H1 (cell line): Measurements from ENCODE around the gene GID4. TPM values are rescaled to one million over a fixed set of nuclear protein-coding genes. Genes with fewer than 3 reads are reported as not detected.

ENCODE experiments used
- CTCF ChIA-PET: fragments of 300-600 bp; sonication (Branson Sonifier 250); formaldehyde crosslinking; loops from one replicate; lab custom pipeline; 2021; ENCODE audit not compliant: partially characterized antibody; lab: Charles Lee
- POLR2A ChIA-PET: fragments of 300-600 bp; sonication (Branson Sonifier 250); formaldehyde crosslinking; loops from one replicate; lab custom pipeline; 2021; ENCODE audit warnings: inconsistent platforms; ENCODE audit not compliant: partially characterized antibody; lab: Charles Lee
- DNase-seq, 2 experiments: peaks; one replicate each; pipeline versions ENCODE4 v3.0.0 to v3.0.0-alpha.2; 2010 to 2022; ENCODE audit warnings: low spot score in 2 of 2, low read depth in 1 of 2, mixed read lengths in 1 of 2
- FAIRE-seq: peaks from 2 replicates; lab custom pipeline; 2011; peaks lifted over from hg19 to GRCh38; lab: Jason Lieb, UNC
- H2AFZ ChIP-seq: 2 replicates; pipeline ENCODE4 v1.8.1; 2012; ENCODE audit warnings: low read length, inconsistent platforms
- H2AK5ac ChIP-seq: 2 replicates; pipeline ENCODE4 v1.6.1; 2013; ENCODE audit warnings: low read depth, low read length
- H2BK120ac ChIP-seq: replicated peaks from 2 replicates; pipeline ENCODE3; 2013; ENCODE audit warnings: low read depth, low read length, inconsistent platforms
- H2BK12ac ChIP-seq: 2 replicates; pipeline ENCODE4 v1.6.1; 2013; ENCODE audit warnings: low read depth, low read length
- H2BK15ac ChIP-seq: 2 replicates; pipeline ENCODE4 v1.6.1; 2013; ENCODE audit warnings: low read length
- H2BK20ac ChIP-seq: 2 replicates; pipeline ENCODE4 v1.6.1; 2013; ENCODE audit warnings: low read length
- H2BK5ac ChIP-seq: 2 replicates; pipeline ENCODE4 v1.6.1; 2013; ENCODE audit warnings: low read depth, low read length
- H3K14ac ChIP-seq: 2 replicates; pipeline ENCODE4 v1.6.1; 2013; ENCODE audit warnings: inconsistent platforms; ENCODE audit not compliant: insufficient read length
- H3K18ac ChIP-seq: 2 replicates; pipeline ENCODE4 v1.6.1; 2013; ENCODE audit warnings: low read length; ENCODE audit errors: extremely low read depth
- H3K23ac ChIP-seq: 2 replicates; pipeline ENCODE4 v1.6.1; 2013; ENCODE audit warnings: inconsistent platforms; ENCODE audit not compliant: insufficient read length
- H3K23me2 ChIP-seq: 2 replicates; pipeline ENCODE4 v1.6.1; 2013; ENCODE audit warnings: low read depth, low read length
- H3K27ac ChIP-seq: 2 replicates; pipeline ENCODE4 v1.6.1; 2011; ENCODE audit warnings: low read depth, low read length, inconsistent platforms
- H3K27me3 ChIP-seq, 4 experiments: replicated peaks in 1 of 4; 1 replicate in 1 of 4; 2 replicates in 3 of 4; pipeline versions ENCODE4 v1.6.1 to v1.8.1; 2011 to 2013; ENCODE audit warnings: low read length in 3 of 4, mild to moderate bottlenecking in 3 of 4, inconsistent platforms in 2 of 4, mixed read lengths in 2 of 4, moderate library complexity in 1 of 4; ENCODE audit not compliant: control insufficient read depth in 3 of 4, insufficient read depth in 3 of 4; ENCODE audit errors: extremely low read depth in 1 of 4
- H3K36me3 ChIP-seq, 4 experiments: 2 replicates each; pipeline versions ENCODE4 v1.6.1 to v1.8.1; 2011 to 2013; ENCODE audit warnings: mild to moderate bottlenecking in 4 of 4, low read length in 3 of 4, moderate library complexity in 2 of 4, control low read depth in 1 of 4, inconsistent platforms in 1 of 4; ENCODE audit not compliant: insufficient read depth in 4 of 4, control insufficient read depth in 2 of 4
- H3K4ac ChIP-seq: replicated peaks from 2 replicates; pipeline ENCODE3; 2013; ENCODE audit warnings: low read length, low read depth, mixed read lengths, inconsistent platforms; ENCODE audit not compliant: insufficient read length
- H3K4me1 ChIP-seq, 4 experiments: replicated peaks in 1 of 4; 1 replicate in 1 of 4; 2 replicates in 3 of 4; pipeline versions ENCODE4 v1.6.1 to v1.8.1; 2011 to 2013; ENCODE audit warnings: low read length in 3 of 4, inconsistent platforms in 2 of 4, mixed read lengths in 1 of 4; ENCODE audit not compliant: insufficient read depth in 4 of 4, control insufficient read depth in 3 of 4
- H3K4me2 ChIP-seq, 2 experiments: 2 replicates each; pipeline versions ENCODE4 v1.6.1 to v1.8.1; 2011 to 2013; ENCODE audit warnings: low read depth in 2 of 2, low read length in 2 of 2, control low read depth in 1 of 2, inconsistent platforms in 1 of 2, mild to moderate bottlenecking in 1 of 2; ENCODE audit not compliant: insufficient read depth in 1 of 2
- H3K4me3 ChIP-seq, 4 experiments: fragments of 200-600, 300-600 bp in 1 of 4; sonication (generic), shearing (Covaris generic), sonication (Bioruptor Twin) in 1 of 4; 2 replicates each; pipeline versions ENCODE4 v1.5.1 to v1.8.1; 2011 to 2016; ENCODE audit warnings: low read length in 4 of 4, low read depth in 3 of 4, control low read depth in 2 of 4, inconsistent platforms in 2 of 4, mild to moderate bottlenecking in 2 of 4, mixed read lengths in 1 of 4, moderate library complexity in 1 of 4; ENCODE audit not compliant: insufficient read depth in 2 of 4; ENCODE audit errors: extremely low read depth in 1 of 4
- H3K56ac ChIP-seq: replicated peaks from 2 replicates; pipeline ENCODE3; 2013; ENCODE audit warnings: low read depth, mild to moderate bottlenecking, mixed read lengths, low read length, inconsistent platforms; ENCODE audit not compliant: insufficient read length
- H3K79me1 ChIP-seq: 2 replicates; pipeline ENCODE4 v1.6.1; 2013; ENCODE audit warnings: low read depth, low read length, control low read depth
- H3K79me2 ChIP-seq, 2 experiments: 2 replicates each; pipeline versions ENCODE4 v1.6.1 to v1.8.1; 2012 to 2013; ENCODE audit warnings: low read length in 2 of 2, mild to moderate bottlenecking in 2 of 2, inconsistent platforms in 1 of 2; ENCODE audit not compliant: insufficient read depth in 2 of 2, control insufficient read depth in 1 of 2
- H3K9ac ChIP-seq, 4 experiments: replicated peaks in 1 of 4; 1 replicate in 1 of 4; 2 replicates in 3 of 4; pipeline versions ENCODE4 v1.6.1 to v1.8.1; 2011 to 2013; ENCODE audit warnings: low read depth in 3 of 4, low read length in 3 of 4, control low read depth in 2 of 4, mild to moderate bottlenecking in 2 of 4, moderate library complexity in 2 of 4, inconsistent platforms in 1 of 4; ENCODE audit errors: extremely low read depth in 1 of 4
- H3K9me3 ChIP-seq, 2 experiments: 2 replicates each; pipeline versions ENCODE4 v1.6.1 to v1.8.1; 2012 to 2013; ENCODE audit warnings: mild to moderate bottlenecking in 2 of 2, moderate library complexity in 2 of 2, control low read depth in 1 of 2, inconsistent platforms in 1 of 2, low read depth in 1 of 2, low read length in 1 of 2, mixed read lengths in 1 of 2; ENCODE audit not compliant: insufficient read depth in 2 of 2
- H4K20me1 ChIP-seq, 2 experiments: replicated peaks in 1 of 2; 2 replicates each; pipeline versions ENCODE3 to v1.8.1; 2011 to 2013; ENCODE audit warnings: inconsistent platforms in 2 of 2, low read length in 2 of 2, mild to moderate bottlenecking in 1 of 2; ENCODE audit not compliant: insufficient read depth in 2 of 2, control insufficient read depth in 1 of 2
- H4K5ac ChIP-seq: 2 replicates; pipeline ENCODE4 v1.6.1; 2013; ENCODE audit warnings: low read length, low read depth, mixed read lengths, inconsistent platforms; ENCODE audit not compliant: insufficient read length
- H4K8ac ChIP-seq: 2 replicates; pipeline ENCODE4 v1.8.0; 2013; ENCODE audit warnings: mild to moderate bottlenecking, moderate library complexity, low read length, inconsistent platforms; ENCODE audit not compliant: insufficient read depth; ENCODE audit errors: extremely low read depth
- H4K91ac ChIP-seq: replicated peaks from 2 replicates; pipeline ENCODE3; 2013; ENCODE audit warnings: low read length, mixed read lengths, inconsistent platforms; ENCODE audit not compliant: insufficient read length
- CBX8 ChIP-seq: fragments of 300-800, 300-1000 bp; sonication (generic); IDR thresholded peaks from 2 replicates; pipeline ENCODE4 v1.7.1; 2016; ENCODE audit warnings: low read depth, low read length, borderline replicate concordance
- CREB1 ChIP-seq: IDR thresholded peaks from 2 replicates; pipeline ENCODE4 v1.6.1; 2012; ENCODE audit warnings: inconsistent platforms
- CTBP2 ChIP-seq: IDR thresholded peaks from 2 replicates; pipeline ENCODE4 v1.7.0; 2011; ENCODE audit warnings: borderline replicate concordance, mild to moderate bottlenecking, moderate library complexity, mixed read lengths, low read length; ENCODE audit not compliant: insufficient read depth, insufficient read length
- E2F6 ChIP-seq: IDR thresholded peaks from 2 replicates; pipeline ENCODE4 v1.6.1; 2012; ENCODE audit warnings: inconsistent platforms
- EZH2 ChIP-seq: fragments of 200-600 bp; sonication (generic); IDR thresholded peaks from 2 replicates; pipeline ENCODE4 v1.7.1; 2012; ENCODE audit warnings: low read depth, mild to moderate bottlenecking, moderate library complexity, low read length, inconsistent platforms; ENCODE audit not compliant: severe bottlenecking
- MAFK ChIP-seq: IDR thresholded peaks from 2 replicates; pipeline ENCODE4 v1.6.1; 2012; ENCODE audit warnings: low read depth, mild to moderate bottlenecking, improper control_type of control experiment, low read length
- RNF2 ChIP-seq: fragments of 200-900, 300-1000 bp; sonication (generic); IDR thresholded peaks from 2 replicates; pipeline ENCODE4 v1.7.1; 2016; ENCODE audit warnings: borderline replicate concordance, low read depth, mild to moderate bottlenecking, antibody characterized with exemption, low read length; ENCODE audit not compliant: poor library complexity, severe bottlenecking; ENCODE audit errors: missing control alignments
- RXRA ChIP-seq: IDR thresholded peaks from 2 replicates; pipeline ENCODE4 v1.6.1; 2011; ENCODE audit warnings: low read depth, mild to moderate bottlenecking, low read length, moderate library complexity; ENCODE audit not compliant: insufficient read depth
- TBP ChIP-seq: IDR thresholded peaks from 2 replicates; pipeline ENCODE4 v1.6.1; 2011; ENCODE audit warnings: low read depth, low read length, improper control_type of control experiment
- TCF12 ChIP-seq: IDR thresholded peaks from 2 replicates; pipeline ENCODE4 v1.6.1; 2011; ENCODE audit warnings: low read depth, mild to moderate bottlenecking, low read length
- USF2 ChIP-seq: IDR thresholded peaks from 2 replicates; pipeline ENCODE4 v1.6.1; 2011; ENCODE audit warnings: low read length, improper control_type of control experiment
- YY1 ChIP-seq: IDR thresholded peaks from 2 replicates; pipeline ENCODE4 v1.6.1; 2011; ENCODE audit warnings: low read depth, mild to moderate bottlenecking, low read length
- WGBS, 2 experiments: shearing (Covaris generic) in 1 of 2; methylation state at CpG; one replicate each; pipeline versions ENCODE4 v1.1.6 to v1.1.7; 2013 to 2015; ENCODE audit warnings: low lambda C conversion rate in 2 of 2, mixed read lengths in 2 of 2, inconsistent platforms in 1 of 2, low coverage in 1 of 2, missing lambda C conversion rate in 1 of 2; ENCODE audit not compliant: insufficient replicate concordance in 2 of 2, insufficient coverage in 1 of 2, insufficient read length in 1 of 2; ENCODE audit errors: extremely low coverage in 1 of 2, missing lambda C conversion rate in 1 of 2; 5-methylcytosine and 5-hydroxymethylcytosine counted together
- polyA plus RNA-seq, 7 experiments: library from polyadenylated mRNA; depleted of rRNA in 3 of 7; stranded (reverse) in 5 of 7; unstranded in 2 of 7; fragments of >200 nt in 5 of 7; fragments of 200-250 nt in 2 of 7; gene quantifications; 1 replicate in 5 of 7; 2 replicates in 1 of 7; 4 replicates in 1 of 7; pipeline versions ENCODE4 v1.2.1 to v1.2.3, GENCODE V29; 2011 to 2013; ENCODE audit warnings: missing spikeins in 2 of 7, mixed read lengths in 2 of 7
- total RNA-seq: library from RNA; stranded (reverse); fragmentation: NEBNext Ultra II Directional; extraction: Animal tissue kit (Norgen Biotek cat#: 25700); gene quantifications from 2 replicates; pipeline ENCODE4 v1.2.1, GENCODE V29; 2021

The GID4 gene
- total and polyA plus RNA-seq, 2 of the 8 experiments (the other 6 are each of a cell fraction or from before 2014, with no cell fraction given): 5.6 to 15.0 TPM

- no peak overlapping the region for H3K4me2 ChIP-seq
- POLR2A ChIA-PET: interaction anchor here (3.6 kb wide), 1 partner anchor 10 kb away, joined by 16 read pairs; no protein-coding TSS in a partner anchor
- no peak for TF ChIP-seq CBX8
- no peak for TF ChIP-seq TCF12
- TF ChIP-seq E2F6: no peak
- no peak for TF ChIP-seq CREB1
- no peak for TF ChIP-seq CTBP2
- no peak for TF ChIP-seq YY1
- no peak for TF ChIP-seq RXRA
- TF ChIP-seq USF2: no peak
- TF ChIP-seq RNF2: no peak
- TF ChIP-seq EZH2: no peak
- TF ChIP-seq MAFK: no peak
- no peak for TF ChIP-seq TBP
Measured at GRCh38 chr17:18017958-18018357, 21.2 kb upstream of the GID4 start.

More at GRCh38 chr17:18017958-18018357, 21.2 kb upstream of the GID4 start:
- no peaks in the 10 kb centered on the region for H3K27me3 ChIP-seq
- H3K4me1 ChIP-seq: no peaks in the 10 kb centered on the region
- CTCF ChIA-PET: interaction anchor here (0.6 to 3.9 kb wide), 5 partner anchors 10 to 270 kb away, joined by 3 to 13 read pairs (median 4); no protein-coding TSS in a partner anchor
- H2AFZ ChIP-seq: no peak overlapping the region
- FAIRE-seq: no peak
- no peak overlapping the region for H3K9ac ChIP-seq
- H3K79me2 ChIP-seq: no peaks in the 10 kb centered on the region
- H2BK12ac ChIP-seq: no peak overlapping the region
- no peak overlapping the region for H3K4me3 ChIP-seq
- no peak overlapping the region for H3K14ac ChIP-seq
- H2BK15ac ChIP-seq: no peak overlapping the region
- H3K79me1 ChIP-seq: 0 out of 2 replicates have a peak, but pooled peaks cover 2% of the 10 kb centered on the region
- peaks cover 0 to 2% of the 10 kb centered on the region in 2 experiments for H4K20me1 ChIP-seq
- no peak overlapping the region for H2BK5ac ChIP-seq
- H4K8ac ChIP-seq: no peak overlapping the region
- 66% methylated on average over 3 of the region's 3 CpGs; no CpG with 5 or more reads in 1 of the 2 experiments for WGBS, 2 experiments
- H2BK20ac ChIP-seq: no peak overlapping the region
- H3K9me3 ChIP-seq: no peaks in the 10 kb centered on the region
- H3K56ac ChIP-seq: no peak overlapping the region
- no peak overlapping the region for H4K91ac ChIP-seq
- no peak overlapping the region for H2AK5ac ChIP-seq
- no peak for DNase-seq
- H4K5ac ChIP-seq: no peak overlapping the region
- H3K23ac ChIP-seq: no peak overlapping the region
- H3K18ac ChIP-seq: no peak overlapping the region
- no peaks in the 10 kb centered on the region for H3K36me3 ChIP-seq
- no peaks in the 10 kb centered on the region for H3K23me2 ChIP-seq
- H2BK120ac ChIP-seq: no peak overlapping the region
- H3K27ac ChIP-seq: no peak overlapping the region
- no peak overlapping the region for H3K4ac ChIP-seq
